GM18520 (cell line): Measurements from ENCODE around the gene LCE7A.

Experiments used
- ATAC-seq: cut with Tn5 transposase; IDR thresholded peaks from one replicate; pipeline ENCODE4 v1.9.1; 2021; ENCODE audit not compliant: unreplicated experiment

The LCE7A gene

GRCh38 chr1:152859696-152860095, at the start of gene LCE7A:
Gene LCE7A, plus strand, starts transcription at chr1:152859996. Its CDS starts 702 bp downstream, at chr1:152860698.
- ATAC-seq, result no peak

GRCh38 chr1:152811050-152811449, 48.7 kb upstream of the LCE7A start:
- ATAC-seq, result no peak

- no peak for ATAC-seq
Observed at GRCh38 chr1:152811671-152812070, 48.1 kb upstream of the LCE7A start, which contains the start of gene LCE1B. Gene LCE1B, plus strand, starts transcription at chr1:152811971. Its CDS starts 476 bp downstream, at chr1:152812447.

- no peak for ATAC-seq
Observed at GRCh38 chr1:152817309-152817708, 42.5 kb upstream of the LCE7A start.

GRCh38 chr1:152823294-152823693, 36.5 kb upstream of the LCE7A start:
- no peak for ATAC-seq

GRCh38 chr1:152824964-152825363, 34.8 kb upstream of the LCE7A start:
- no peak for ATAC-seq

- no peak for ATAC-seq
Observed at GRCh38 chr1:152827173-152827572, 32.6 kb upstream of the LCE7A start, which contains the start of gene LCE1A. Gene LCE1A, plus strand, starts transcription at chr1:152827473. Its CDS starts 0 bp downstream, at chr1:152827473.

GRCh38 chr1:152836870-152837269, 22.9 kb upstream of the LCE7A start:
- no peak for ATAC-seq

- ATAC-seq, result no peak
Observed at GRCh38 chr1:152842556-152842955, 17.2 kb upstream of the LCE7A start, which contains the start of gene LCE6A. Gene LCE6A, plus strand, starts transcription at chr1:152842856. Its CDS starts 665 bp downstream, at chr1:152843521.

GRCh38 chr1:152855661-152856060, 4.1 kb upstream of the LCE7A start:
- no peak for ATAC-seq

- no peak for ATAC-seq
Observed at GRCh38 chr1:152858062-152858461, 1.7 kb upstream of the LCE7A start.

- no peak for ATAC-seq
Observed at GRCh38 chr1:152860129-152860528, 333 bp downstream of the LCE7A start.

- ATAC-seq, result no peak
Observed at GRCh38 chr1:152861374-152861773, 1.6 kb downstream of the LCE7A start.

GRCh38 chr1:152864443-152864842, 4.6 kb downstream of the LCE7A start:
- ATAC-seq, result no peak

GRCh38 chr1:152866321-152866720, 6.5 kb downstream of the LCE7A start:
- no peak for ATAC-seq

- ATAC-seq, result no peak
Observed at GRCh38 chr1:152869808-152870419, 10.1 kb downstream of the LCE7A start.

- no peak for ATAC-seq
Observed at GRCh38 chr1:152870831-152871730, 11.3 kb downstream of the LCE7A start.

GRCh38 chr1:152871731-152872126, 11.9 kb downstream of the LCE7A start:
- ATAC-seq, result no peak

GRCh38 chr1:152873495-152873894, 13.7 kb downstream of the LCE7A start:
- no peak for ATAC-seq

- no peak for ATAC-seq
Observed at GRCh38 chr1:152876827-152877226, 17.0 kb downstream of the LCE7A start.

GRCh38 chr1:152878042-152878441, 18.2 kb downstream of the LCE7A start, which contains the start of gene SMCP:
Gene SMCP, plus strand, starts transcription at chr1:152878322. Its CDS starts 6,101 bp downstream, at chr1:152884423.
- ATAC-seq, result no peak
